GM21526 (cell line): ENCODE data around the gene GRP.

Experiments
- ATAC-seq: cut with Tn5 transposase; IDR thresholded peaks from one replicate; pipeline ENCODE4 v1.9.1; 2021; ENCODE audit warnings: moderate library complexity; ENCODE audit not compliant: unreplicated experiment, low FRiP score

GRP gene

DNA sequence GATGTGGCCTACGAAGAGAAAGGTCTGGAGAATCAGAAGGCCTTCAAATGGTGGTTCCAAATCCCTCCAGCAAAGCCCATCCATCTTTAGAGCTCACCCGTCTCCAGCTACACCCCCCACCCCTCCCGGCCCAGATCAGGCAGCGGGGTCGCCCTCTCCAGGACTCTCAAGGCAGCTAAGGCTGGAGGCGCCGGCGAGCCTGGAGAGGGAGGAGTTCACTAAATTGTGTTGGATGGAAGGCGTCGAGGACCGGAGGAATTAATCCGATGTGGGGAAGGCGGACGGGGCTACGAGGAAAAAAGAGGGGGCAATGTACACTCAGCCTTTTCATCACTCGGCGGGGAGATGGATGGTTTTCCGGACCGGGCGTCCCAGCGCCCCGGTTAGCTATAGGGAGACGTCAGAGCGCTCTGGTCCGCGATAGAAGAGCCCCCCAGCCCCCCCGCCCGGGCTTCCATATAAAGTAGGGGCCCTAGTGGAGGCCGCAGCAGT is at the start of gene GRP:
GRP (plus strand) TSS at position 487 of the 492 bp plus-strand sequence. CDS start 108 bp downstream, outside the sequence.
- ATAC-seq = no peak

DNA sequence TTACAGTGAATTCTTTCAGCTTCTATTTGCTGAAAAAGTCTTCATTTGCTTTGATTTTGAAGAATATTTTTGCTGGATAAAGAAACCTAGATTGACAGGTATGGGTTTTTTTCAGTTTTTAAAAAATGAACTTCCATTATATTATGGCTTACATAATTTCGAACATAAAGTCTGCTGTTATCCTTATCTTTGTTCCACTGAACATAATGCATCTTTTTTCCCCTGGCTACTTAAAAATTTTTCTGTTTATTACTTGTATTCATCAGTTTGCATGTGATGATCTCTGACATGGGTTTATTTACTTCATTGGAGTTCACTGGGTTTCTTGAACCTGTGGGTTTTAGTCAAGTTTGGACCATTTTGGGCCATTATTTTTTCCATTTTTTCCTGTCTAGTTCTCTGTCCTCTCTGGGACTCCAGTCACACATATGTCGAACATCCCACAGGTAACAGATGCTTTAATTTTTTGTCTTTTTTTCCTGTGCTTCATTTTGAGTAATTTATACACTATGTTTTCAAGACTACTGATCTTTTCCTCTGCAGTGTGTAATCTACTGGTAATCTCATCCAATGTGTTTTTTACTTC is 47.2 kb upstream of the GRP start:
- ATAC-seq = no peak

DNA sequence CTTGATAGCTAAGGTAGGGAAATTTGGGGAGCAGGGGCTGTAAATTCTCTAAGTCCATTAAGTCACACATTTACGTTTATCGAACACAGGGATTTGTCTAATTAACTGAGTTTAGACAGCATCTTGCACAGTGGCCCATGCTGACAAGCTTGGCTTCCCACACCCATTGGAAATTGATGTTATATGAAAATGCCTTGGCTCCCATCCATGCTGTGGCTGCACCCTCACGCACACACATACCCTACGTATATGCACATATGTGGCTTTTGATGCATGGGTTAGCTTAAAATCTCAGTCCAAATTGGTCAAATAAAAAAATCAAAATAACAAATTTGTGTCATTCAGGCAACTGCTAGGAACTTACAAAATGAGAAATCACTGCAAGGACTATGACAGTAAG is 42.5 kb upstream of the GRP start:
- no peak for ATAC-seq

DNA sequence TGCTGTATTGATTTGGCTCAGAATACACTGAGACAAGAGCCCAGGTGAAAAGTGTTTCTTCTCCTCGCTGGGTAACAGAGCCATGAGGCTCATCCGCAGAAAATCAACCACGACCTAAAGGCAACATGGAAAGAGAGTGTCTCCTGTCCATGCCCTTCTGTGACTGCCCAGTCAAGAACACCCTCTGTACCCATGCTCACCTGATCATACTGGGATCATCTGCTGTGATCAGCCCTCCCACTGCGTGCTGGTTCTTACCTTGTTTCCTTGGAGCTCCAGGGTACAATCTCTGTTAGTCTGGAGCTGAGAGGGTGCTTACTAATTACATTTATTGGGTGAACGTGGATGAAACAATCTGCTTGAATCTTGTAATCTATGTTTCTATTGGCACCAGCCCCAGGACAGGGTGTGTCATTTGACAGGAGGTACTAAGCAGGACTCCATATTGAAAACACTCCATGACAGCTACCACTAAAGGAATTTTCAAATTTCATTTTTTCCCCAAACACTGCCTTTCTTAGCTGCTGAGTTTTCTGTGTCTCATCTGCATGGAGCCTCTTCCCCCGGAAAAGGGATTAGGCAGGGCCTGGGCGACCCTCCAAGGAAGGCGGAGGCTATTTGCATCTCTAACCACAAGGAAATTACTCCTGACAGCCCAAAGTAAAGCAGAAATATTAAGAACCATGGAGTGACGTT is 39.7 kb upstream of the GRP start:
- no peak for ATAC-seq

DNA sequence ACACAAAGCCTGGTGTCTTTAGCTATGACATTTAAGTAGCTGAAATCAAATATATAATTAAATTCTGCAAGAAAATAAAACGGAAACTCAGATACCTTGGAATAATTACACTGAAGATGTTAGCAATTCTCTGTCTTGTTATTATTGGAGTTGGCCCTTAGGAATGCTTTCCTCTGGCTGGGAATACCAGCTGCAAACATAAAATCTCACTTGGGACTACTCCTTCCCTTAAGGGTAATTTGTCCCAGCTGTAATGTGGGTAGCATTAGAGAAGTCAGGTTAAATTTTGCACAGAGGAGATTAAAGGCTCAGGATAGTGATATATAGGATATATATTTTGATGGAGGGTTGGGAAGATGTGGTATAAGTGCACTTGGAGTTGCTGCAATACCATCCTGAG is 37.3 kb upstream of the GRP start:
- ATAC-seq = no peak

DNA sequence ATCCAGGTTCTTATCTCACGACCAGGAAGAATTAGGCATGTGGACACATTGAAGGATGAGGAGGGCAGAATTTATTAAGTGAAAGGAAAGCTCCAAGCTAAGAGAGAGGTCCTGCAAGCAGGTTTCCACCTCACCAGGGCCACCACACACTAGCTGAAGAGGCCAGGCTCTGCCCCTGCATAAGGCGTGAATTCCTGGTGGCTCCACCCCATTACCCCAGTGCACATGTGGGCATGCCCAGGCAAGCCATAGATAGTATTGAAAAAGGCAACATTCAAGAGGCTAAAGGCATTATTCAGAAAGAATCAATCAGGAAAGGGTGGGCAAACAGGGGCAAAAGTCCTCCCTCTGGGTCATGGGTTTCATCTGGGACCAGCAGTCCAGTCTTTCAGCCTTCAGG is 30.9 kb upstream of the GRP start:
- ATAC-seq = no peak

DNA sequence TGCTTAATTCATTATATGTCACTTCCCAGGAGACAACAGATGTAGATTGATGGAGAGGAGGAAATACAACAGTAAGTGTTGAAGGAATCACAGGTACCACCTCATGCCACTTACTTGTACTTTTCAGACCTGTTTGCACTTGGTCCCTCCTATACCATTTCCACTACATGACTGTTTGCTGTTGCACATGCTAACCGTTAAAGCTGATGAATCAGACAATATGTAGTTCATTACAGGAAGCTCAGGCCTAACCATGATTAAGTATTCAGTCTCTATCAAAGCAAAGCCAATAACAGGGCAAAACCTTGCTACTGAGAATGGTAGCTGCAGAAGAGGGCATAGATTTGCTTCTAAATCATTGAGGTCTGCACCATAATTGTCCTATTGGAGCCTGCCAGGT is 30.2 kb upstream of the GRP start:
- ATAC-seq = no peak

DNA sequence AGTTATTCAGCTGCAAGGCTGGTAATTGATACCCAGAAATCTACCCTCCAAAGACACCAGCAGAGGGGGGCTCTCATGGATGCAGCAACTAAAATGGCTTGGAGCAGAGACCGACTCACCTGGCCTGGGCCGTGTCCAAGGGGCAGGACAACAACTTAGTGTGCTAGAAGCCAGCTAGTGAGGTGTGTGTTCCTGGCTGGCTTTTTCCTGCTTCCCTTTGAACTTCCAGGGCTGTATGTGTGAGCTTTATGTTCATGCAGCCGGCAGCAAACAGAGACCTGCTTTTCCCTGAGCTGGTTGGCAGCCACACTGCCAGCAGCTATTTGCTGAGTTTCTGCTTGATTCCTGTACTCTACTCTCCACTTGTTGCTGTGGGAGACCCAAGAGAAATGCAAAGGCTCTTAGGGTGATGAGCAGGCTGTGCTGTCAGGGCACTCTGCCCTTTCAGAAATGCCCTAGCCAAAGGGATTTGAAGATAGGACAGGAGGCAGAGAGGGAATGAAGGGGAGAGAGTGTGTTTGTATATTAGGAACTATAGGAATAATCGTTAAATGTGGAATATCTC is 23.7 kb upstream of the GRP start:
- ATAC-seq = no peak

DNA sequence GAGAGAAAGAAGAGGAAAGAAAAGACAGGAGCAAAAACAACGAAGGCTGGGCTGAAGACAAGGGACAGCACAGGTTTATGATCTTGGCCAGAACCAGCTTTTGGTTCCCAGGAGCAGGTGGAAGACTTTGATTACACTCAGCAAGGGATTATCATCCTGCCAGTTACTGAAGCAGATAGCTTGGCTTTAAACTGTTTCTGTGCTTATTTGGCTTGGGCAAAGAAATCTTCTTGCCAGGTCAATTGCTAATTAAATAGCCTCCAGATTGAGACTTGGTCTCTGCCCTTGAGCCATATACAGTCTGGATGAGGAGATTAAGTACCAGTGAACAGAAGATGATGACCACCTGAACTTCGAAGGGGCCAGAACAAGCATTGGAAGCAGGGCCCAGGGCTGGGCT is 22.3 kb upstream of the GRP start:
- no peak for ATAC-seq

DNA sequence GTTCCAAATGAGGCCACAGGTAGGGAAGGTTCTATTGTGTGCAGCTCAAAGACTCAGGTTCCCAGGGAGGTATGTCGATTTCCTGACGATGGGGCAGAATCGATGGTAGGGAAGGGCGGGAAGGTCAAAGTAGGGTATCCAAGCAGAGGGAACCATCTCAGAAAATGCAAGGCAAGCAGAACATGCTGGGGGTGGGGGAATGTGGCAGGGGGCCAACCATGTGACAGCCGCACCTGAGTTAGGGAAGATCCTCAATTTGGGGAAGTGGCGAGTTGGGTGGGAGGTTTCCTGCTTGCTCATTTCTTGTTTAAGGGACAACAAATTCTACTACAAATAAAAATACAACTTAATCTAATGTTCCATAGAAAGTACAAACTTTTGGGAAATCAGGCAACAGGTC is 21.7 kb upstream of the GRP start:
- no peak for ATAC-seq

DNA sequence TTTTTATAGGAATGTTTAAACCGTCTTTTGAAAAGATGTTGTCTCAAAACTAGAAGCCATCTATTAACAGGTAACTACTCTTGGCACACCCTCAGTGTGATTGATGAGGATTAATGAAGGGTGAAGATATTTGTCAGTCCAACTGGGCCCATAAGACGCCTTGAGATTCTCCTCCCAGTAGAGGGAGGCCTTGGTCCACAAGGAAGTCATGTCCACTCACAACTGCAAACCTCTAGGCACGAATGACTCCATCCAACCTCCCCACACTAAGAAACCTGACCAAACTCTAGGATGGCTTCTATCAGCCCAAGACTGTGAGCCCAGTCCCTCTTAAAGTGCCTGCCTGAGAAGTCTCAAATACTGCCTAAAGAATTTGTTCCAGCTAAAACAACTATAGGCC is 19.2 kb upstream of the GRP start:
- no peak for ATAC-seq

DNA sequence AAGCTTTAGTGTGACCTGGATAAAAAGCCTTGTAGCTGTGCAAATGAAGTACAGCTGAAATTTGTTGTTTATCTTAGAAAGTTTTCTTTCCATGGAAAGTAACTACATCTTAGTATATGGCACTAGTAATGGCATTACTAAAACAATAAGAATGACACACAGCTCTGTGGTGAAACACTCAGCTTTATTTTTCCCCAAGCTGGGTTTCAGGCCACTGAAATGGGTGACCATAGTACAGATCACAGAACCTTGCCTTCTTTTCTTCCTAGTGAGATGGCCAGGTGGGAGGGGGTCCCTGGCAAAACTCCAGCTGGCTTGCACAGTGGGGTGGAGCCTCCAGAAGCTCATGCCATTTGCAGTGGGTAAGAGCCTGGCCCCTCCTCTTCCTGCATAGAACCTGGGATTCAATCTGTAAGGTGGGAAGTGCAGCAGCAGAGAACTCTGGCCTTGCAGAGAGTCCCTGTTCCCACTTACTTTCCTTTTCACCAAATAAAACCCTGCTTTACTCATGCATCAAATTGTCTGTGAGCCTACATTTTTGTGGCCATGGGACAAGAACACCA is 17.6 kb upstream of the GRP start:
- no peak for ATAC-seq

DNA sequence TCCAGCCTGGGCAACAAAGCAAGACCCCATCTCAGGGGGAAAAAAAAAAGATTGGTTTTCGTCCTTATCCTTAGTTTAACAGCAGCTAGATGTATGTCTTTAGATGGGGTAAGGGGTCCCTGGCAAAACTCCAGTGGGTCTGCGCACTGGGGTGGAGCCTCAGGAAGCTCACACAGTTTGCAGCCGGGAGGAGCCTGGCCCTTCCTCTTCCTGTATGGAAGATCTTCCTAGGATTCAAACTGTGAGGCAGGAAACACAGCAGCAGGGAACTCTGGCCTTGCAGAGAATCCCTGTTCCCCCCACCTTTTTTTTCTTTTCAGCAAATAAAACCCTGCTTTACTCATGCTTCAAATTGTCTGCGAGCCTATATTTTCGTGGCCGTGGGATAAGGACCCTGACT is 12.5 kb upstream of the GRP start:
- ATAC-seq = no peak

DNA sequence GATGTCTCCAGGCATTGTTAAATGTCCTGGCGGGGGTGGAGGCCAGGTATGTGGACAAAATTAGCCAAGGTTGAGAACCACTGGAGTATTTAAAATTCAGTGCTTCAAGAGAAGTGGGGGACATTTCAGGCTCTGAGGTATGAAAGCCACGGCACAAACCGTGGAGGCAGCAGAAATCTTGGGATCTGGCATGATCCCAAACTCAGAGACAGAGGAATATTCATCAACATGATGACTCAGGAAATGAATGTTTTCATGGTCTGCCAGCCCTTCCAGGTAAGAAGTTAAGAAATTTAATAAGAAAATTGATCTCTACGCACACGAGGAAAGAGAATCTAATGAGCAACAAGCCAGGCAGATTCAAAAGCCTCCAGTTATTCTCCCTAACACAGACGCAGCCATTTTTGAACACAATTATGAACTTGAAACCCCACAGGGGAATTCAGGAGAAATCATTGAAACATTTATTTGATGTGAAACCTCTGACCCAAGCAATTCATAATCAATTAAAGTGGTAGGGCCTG is 11.3 kb upstream of the GRP start:
- ATAC-seq = no peak

DNA sequence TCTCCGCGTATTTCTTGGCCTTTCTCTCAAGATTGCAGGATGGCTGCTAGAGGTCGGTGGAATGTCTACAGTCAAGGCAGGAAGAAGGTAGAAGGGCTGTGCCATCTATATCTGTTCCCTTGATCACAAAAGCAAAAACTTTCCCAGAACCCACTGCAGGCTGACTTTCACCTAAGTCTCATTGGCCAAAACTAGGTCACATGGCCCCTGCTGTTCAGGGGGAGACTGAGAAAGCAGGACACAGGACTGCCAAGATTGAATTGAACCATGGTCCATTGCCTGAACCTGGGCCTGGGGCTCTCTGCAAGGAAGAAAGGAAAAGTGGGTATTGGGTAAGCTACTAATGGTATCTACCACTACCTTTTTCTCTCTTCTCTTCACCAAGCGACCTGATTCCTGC is 9.7 kb upstream of the GRP start:
- ATAC-seq = no peak

DNA sequence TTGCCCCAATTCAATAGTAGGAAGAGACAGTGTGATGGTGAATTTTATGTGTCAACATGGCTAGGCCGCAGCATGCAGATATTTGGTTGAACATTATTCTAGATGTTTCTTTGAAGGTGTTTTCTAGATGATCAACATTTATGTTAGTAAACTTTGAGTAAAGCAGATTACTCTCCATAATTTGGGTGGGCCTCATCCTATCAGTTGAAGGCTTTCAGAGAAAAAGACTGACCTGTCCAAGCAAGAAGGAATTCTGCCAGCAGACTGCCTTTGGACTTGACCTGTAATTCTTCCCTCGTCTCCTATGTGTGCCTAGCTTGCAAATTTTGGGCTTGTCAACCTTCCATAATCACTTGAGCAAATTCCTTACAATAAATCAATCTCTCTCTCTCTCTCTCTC is 8.3 kb upstream of the GRP start:
- no peak for ATAC-seq

DNA sequence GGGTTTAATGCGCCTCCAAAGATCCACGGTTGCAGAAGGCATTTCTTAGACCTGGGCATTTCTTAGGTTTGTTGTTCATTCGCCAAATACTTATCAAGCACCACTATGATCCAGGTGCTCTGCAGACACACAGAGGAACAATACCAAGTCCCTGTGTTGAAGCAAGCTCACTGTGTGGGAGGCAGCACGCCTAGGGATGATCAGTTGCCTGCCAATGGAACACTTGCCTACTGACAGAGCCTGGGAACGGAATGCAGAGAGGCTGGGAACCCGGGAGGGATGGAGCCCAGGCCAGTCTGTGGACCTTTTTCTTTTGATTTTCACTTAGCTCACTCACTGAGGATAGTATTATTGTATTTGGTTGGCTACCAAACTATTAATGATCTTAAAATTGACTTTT is 1.9 kb upstream of the GRP start:
- ATAC-seq = no peak

DNA sequence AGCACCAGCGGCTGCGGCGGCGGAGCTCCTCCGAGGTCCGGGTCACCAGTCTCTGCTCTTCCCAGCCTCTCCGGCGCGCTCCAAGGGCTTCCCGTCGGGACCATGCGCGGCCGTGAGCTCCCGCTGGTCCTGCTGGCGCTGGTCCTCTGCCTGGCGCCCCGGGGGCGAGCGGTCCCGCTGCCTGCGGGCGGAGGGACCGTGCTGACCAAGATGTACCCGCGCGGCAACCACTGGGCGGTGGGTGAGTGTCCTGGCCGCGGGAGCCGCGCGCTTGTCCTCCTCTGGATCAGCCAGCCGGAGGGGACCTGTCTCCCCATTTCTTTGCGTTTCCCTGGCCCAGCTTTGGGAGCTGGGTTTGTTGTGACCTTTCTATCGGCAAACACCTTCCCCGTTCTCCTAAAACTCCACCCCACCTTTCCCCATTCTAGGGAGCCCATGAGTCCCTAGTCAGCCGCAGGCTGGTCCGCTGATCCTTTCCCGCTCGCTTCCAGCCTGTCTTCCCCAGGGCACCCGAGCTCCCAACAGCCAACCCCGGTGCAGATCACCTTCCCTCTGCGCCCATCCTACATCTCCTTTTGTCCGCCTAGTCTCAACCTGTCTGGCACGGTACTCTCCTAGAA is 316 bp downstream of the GRP start:
- ATAC-seq = no peak

DNA sequence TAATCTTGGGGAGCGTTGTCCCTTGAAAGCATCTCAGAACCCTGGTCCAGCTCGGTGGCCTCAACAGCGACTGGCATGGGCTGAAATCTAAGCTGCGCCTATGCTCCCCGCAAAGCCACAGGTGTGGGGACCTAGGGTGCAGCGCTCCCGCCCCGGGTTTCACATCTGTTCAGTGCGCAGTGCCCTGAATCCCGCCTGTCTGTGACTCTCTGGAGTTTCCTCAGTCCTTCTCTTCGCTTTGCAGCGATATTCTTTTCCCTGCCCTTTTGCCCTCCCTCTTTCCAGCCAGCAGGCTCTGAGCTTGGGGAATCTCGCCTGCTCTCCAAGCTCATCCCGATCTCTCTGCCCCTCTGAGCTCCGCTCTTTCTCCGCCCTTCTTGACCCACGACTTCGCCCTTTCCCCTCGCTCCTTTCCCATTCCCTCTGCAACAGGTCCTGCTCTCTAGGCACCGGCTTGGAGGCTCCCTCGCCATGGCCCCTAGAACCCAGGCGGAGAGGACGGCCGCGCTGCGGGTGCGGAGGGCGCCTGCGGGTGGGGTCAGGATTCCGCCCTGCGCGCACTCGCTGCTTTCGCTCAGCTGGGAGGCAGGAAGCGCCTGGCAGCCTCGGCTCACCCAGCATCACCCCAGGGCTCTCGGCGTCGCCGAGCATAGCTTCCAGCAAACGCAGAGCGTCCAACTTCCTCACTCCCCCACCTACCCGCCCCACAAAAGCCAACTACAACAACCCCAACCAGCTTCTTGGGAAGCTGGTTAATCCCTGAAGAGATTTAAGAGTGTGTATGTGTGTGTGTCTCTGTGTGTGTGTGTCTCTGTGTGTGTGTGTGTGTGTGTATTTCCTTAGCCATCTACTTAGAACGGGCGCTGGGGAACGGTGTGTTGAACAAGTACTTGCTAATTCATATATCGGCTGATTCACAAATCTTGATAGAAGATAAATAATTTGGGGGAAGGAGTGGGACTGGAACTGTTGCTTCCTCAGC is 1.1 kb downstream of the GRP start:
- ATAC-seq = no peak

DNA sequence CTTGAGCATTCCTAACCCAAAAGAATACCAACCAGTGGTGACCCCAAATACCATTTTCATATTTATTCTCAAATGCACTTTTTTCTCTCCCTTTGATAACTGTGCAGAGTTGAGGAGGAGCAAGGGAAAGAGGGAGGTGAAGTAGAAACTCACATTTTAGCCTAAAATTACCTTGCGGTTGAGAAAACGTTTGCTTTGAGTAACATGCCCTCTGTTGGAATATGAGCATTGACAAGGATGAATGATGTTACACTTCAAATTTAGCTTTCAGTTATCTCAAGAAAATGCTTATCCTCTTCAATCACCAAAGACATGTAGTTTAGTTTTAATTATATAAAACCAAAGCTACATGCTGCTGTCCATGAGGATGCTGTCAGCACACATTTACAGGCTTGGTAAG is 2.4 kb downstream of the GRP start:
- no peak for ATAC-seq
